Measurements from ENCODE around the gene ZNF615.
A peak's percentile ranks its signal among the peaks of the same experiment; 100 is the strongest.
"Not testable (repeated sequence)": the region's sequence is repeated elsewhere in the genome, so short reads cannot be mapped to it uniquely, and the experiment has no call there.

The ZNF615 gene

GRCh38 chr19:52007806-52008557, at the start of gene ZNF615:
Gene ZNF615, minus strand, starts transcription at chr19:52008211. Its CDS starts 4,500 bp downstream, at chr19:52003711.
- in situ Hi-C loops (cut with HindIII; ENCODE audit: low pct_ligation_motif_present, low pct_unique_long_range_greater_than_20kb, low sequenced_read_pairs): no loop called here
- DNase-seq: peak; percentile 76

GRCh38 chr19:52056480-52056879, 48.5 kb upstream of the ZNF615 start:
- in situ Hi-C loops (cut with HindIII; ENCODE audit: low pct_ligation_motif_present, low pct_unique_long_range_greater_than_20kb, low sequenced_read_pairs); DNase-seq: not testable (repeated sequence)

- in situ Hi-C loops (cut with HindIII; ENCODE audit: low pct_ligation_motif_present, low pct_unique_long_range_greater_than_20kb, low sequenced_read_pairs); DNase-seq: not testable (repeated sequence)
Observed at GRCh38 chr19:52051736-52052135, 43.7 kb upstream of the ZNF615 start.

GRCh38 chr19:52048555-52049501, 40.8 kb upstream of the ZNF615 start, which contains the start of gene ZNF432:
Gene ZNF432, minus strand, starts transcription at chr19:52048838. Its CDS starts 1,970 bp downstream, at chr19:52046868.
- peak; percentile 57 for DNase-seq
- in situ Hi-C loops (cut with HindIII; ENCODE audit: low pct_ligation_motif_present, low pct_unique_long_range_greater_than_20kb, low sequenced_read_pairs): no loop called here

- no peak for DNase-seq
- in situ Hi-C loops (cut with HindIII; ENCODE audit: low pct_ligation_motif_present, low pct_unique_long_range_greater_than_20kb, low sequenced_read_pairs): no loop called here
Observed at GRCh38 chr19:52039169-52039568, 31.2 kb upstream of the ZNF615 start.

GRCh38 chr19:52034051-52034728, 26.2 kb upstream of the ZNF615 start:
- DNase-seq: no peak
- in situ Hi-C loops (cut with HindIII; ENCODE audit: low pct_ligation_motif_present, low pct_unique_long_range_greater_than_20kb, low sequenced_read_pairs): no loop called here

- in situ Hi-C loops (cut with HindIII; ENCODE audit: low pct_ligation_motif_present, low pct_unique_long_range_greater_than_20kb, low sequenced_read_pairs): no loop called here
- DNase-seq: no peak
Observed at GRCh38 chr19:52028780-52029123, 20.7 kb upstream of the ZNF615 start.

GRCh38 chr19:52028027-52028779, 20.2 kb upstream of the ZNF615 start, which contains the start of gene ZNF614:
Gene ZNF614, minus strand, starts transcription at chr19:52028379. Its CDS starts 2,634 bp downstream, at chr19:52025745.
- in situ Hi-C loops (cut with HindIII; ENCODE audit: low pct_ligation_motif_present, low pct_unique_long_range_greater_than_20kb, low sequenced_read_pairs): no loop called here

GRCh38 chr19:52026255-52026990, 18.4 kb upstream of the ZNF615 start:
- DNase-seq; in situ Hi-C loops (cut with HindIII; ENCODE audit: low pct_ligation_motif_present, low pct_unique_long_range_greater_than_20kb, low sequenced_read_pairs): not testable (repeated sequence)

More at GRCh38 chr19:52028027-52028779, 20.2 kb upstream of the ZNF615 start, which contains the start of gene ZNF614:
- peak; percentile 82 for DNase-seq

GRCh38 chr19:52024478-52024877, 16.5 kb upstream of the ZNF615 start:
- DNase-seq; in situ Hi-C loops (cut with HindIII; ENCODE audit: low pct_ligation_motif_present, low pct_unique_long_range_greater_than_20kb, low sequenced_read_pairs): not testable (repeated sequence)

- in situ Hi-C loops (cut with HindIII; ENCODE audit: low pct_ligation_motif_present, low pct_unique_long_range_greater_than_20kb, low sequenced_read_pairs): no loop called here
- DNase-seq: no peak
Observed at GRCh38 chr19:52022193-52022592, 14.2 kb upstream of the ZNF615 start.

- no peak for DNase-seq
- in situ Hi-C loops (cut with HindIII; ENCODE audit: low pct_ligation_motif_present, low pct_unique_long_range_greater_than_20kb, low sequenced_read_pairs): no loop called here
Observed at GRCh38 chr19:52020506-52020905, 12.5 kb upstream of the ZNF615 start.

GRCh38 chr19:52010674-52011073, 2.7 kb upstream of the ZNF615 start:
- DNase-seq: no peak
- in situ Hi-C loops (cut with HindIII; ENCODE audit: low pct_ligation_motif_present, low pct_unique_long_range_greater_than_20kb, low sequenced_read_pairs): no loop called here

GRCh38 chr19:52007451-52007805, 583 bp downstream of the ZNF615 start:
- no peak for DNase-seq

GRCh38 chr19:51994048-51994644, 13.9 kb downstream of the ZNF615 start:
- in situ Hi-C loops (cut with HindIII; ENCODE audit: low pct_ligation_motif_present, low pct_unique_long_range_greater_than_20kb, low sequenced_read_pairs): no loop called here
- no peak for DNase-seq

More at GRCh38 chr19:52007451-52007805, 583 bp downstream of the ZNF615 start:
- in situ Hi-C loops (cut with HindIII; ENCODE audit: low pct_ligation_motif_present, low pct_unique_long_range_greater_than_20kb, low sequenced_read_pairs): no loop called here

- no peak for DNase-seq
- in situ Hi-C loops (cut with HindIII; ENCODE audit: low pct_ligation_motif_present, low pct_unique_long_range_greater_than_20kb, low sequenced_read_pairs): no loop called here
Observed at GRCh38 chr19:51993422-51993821, 14.6 kb downstream of the ZNF615 start.

All from ACHN (cell line).